Anterior cingulate cortex (tissue), 58 donors: ENCODE measurements around the gene CDC25A.

Experiments
- DNase-seq, 58 donors: peaks; one replicate each; lab custom pipeline; 2025; lab: John Stamatoyannopoulos, UW

CDC25A gene

DNA sequence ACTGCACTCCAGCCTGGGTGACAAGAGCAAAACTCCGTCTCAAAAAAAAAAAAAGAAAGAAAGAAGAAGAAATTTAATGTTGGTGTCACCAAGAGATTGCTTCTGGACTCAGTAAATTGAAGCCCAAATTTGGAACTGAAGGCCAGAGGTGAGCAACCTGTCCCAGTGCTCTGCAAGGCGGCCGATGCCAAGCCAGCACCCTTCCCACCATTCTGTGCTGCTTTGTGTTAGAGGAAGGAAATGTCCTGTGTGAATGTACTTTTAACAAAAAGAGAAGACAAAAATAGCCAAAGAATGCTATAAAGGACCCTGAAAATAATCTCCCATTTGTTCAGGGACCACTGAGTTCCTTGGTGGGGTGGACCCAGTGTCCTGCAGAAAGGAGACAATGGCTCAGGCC is 44.6 kb downstream of the CDC25A start:
- no peak for DNase-seq

DNA sequence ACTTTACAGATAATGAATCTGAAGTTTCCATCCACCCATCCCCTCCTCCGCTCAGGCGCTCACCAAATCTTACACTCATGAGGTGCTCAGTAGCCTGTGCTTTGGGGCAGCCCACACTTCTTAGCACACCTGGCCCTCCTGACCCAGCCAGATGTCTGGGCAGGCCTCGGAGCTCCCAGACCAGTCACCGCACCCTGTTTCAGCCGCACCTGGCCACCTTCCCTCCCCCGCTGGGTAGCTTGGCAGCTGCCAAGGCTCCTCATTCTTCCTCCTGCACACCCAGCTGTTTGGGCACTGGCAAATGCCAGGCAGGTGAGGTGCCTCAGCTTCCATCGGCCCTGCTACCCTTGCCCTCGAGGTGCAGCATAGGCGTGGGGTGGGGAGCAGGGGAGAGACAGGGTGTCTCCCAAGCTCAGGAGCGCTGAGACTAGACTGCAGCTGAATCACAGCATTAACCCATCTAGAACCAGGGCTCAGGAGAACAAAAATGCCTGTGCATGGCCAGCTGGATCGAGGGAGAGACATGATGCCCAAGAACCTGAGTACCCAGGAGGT is 45.8 kb downstream of the CDC25A start:
- DNase-seq = no peak

DNA sequence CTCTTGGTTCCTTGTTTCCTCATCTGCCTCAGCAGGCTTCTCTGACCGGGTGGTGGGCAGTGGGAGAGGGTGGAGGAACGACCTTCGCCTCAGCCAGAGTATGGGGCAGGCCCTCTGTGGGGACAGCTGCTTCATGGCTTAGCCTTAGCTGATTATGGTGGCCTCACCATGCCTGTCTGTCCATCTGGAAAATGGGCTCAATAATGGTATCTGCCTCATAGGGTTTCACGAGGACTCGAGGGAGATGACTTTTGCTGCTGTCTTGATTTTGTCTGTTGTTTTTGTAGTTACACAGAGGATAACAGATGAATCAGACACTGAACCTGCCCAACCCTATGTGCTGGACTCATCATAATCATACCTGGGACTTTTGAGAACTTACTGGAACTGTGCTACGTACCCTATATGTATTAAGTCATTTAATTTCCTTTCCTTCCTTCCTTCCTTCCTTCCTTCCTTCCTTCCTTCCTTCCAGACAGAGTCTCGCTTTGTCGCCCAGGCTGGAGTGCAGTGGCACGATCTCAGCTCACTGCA is 46.5 kb downstream of the CDC25A start:
- DNase-seq = no peak

DNA sequence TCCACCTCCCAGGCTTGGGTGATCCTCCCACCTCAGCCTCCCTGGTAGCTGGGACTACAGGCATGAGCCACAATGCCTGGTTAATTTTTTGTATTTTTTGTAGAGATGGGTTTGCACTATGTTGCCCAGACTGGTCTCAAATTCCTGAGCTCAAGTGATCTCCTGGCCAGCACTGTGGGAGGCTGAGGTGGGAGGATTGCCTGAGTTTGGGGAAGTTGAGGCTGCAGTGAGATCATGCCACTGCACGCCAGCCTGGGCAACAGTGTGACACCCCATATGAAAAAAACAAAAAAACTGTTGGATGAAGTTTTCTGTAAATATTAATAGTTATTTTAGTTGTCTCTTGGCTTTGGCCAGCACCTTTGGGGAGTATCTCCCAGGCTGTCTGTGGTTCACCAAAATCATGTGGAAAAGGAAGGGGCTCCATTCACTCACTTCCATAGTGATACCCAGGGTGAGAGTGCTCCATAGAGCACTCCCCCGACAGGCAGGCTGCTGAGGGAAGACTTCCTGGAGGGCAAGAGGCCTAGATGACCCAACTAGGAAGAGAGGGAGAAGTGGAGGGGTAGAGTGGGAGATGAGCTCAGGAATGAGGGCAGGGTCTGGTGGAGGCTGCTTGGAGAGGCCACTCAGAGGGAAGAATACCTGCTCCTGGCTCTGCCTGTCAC is 47.1 kb downstream of the CDC25A start:
- DNase-seq = no peak

DNA sequence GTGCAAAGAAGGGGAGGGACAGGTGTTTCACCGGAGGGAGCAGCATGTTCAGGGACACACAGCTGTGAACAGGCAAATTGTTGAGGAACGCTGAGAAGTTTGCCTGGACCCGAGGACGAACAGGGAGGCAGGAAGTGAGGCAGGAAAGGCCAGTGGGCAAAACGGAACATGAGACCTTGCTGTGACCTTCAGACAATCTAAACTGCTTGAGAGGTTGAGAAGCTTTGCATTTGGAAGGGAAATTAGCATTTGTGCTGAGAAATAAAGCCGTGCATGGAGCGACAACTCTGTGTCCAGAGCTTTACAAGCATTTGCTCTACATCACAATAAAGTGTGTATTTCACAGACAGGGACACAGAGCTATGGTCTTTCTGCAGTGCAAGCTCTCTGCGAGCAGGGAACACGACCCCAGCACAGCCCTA is 47.9 kb downstream of the CDC25A start:
- no peak for DNase-seq

DNA sequence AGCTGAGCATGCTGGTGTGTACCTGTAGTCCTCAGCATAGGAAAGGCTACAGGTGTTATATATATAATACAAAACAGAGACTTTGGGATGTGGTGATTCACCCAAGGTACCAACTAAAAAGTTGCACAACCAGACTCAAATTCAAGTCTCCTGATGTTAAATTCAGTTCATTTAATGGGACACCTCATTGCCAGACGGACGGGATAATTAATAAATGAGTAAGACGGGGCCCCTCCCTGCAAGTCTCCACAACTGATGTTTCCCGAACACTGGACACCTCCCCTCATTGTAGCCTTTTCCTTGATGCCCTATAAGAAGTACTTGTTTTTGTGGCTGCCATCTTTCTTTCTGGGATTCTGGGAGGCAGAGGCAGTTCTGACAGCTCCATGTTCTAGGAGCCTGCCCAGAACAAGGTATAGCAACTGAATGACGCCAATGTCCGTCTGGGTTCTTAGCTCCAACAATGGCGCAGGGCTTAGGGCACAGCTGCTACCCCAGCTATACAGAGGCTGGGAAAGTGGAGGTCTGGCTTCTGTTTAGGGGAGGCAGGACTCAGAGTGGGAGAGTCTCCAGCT is 50.7 kb downstream of the CDC25A start:
- no peak for DNase-seq

DNA sequence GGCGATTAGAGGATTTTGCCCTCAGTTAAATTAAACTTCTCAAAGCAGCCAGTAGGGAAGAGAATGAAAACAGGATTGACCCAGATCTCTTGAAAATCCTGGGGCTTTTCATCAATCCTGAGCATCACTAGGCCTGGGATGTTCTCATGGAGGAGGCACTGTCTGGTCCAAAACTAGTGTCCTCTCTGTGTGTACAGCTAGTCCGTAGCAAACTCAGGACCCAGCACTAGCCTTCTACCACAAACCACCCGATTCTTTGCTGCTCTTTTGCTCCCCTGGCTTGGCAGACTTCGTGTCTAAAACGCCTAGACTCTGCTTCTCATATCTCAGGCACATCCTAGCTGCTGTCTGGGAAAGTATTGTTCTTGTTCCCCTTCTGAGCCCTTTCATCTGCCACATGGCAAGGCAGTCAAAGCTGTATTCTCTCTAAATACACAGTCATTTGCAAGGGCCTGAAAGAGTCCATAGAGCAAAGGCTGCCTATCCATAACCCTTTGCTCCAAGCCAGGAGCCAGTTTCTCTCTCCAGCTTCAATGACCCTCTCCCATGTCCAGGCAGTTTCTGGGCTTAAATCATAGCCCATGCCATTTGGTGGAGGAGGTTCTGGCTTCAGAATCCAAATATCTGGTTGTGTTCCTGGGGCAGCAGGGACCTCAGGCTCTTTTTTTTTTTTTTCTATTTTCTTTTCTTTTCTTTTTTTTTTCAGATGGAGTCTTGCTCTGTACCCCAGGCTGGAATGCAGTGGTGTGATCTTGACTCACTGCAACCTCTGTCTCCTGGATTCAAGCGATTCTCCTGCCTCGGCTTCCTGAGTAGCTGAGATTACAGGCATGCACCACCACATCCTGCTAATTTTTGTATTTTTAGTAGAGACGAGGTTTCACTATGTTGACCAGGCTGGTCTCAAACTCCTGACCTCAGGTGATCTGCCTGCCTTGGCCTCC is 52.4 kb downstream of the CDC25A start:
- DNase-seq = peak in 5 of 58 donors; percentile 2 to 24 (median 4)

DNA sequence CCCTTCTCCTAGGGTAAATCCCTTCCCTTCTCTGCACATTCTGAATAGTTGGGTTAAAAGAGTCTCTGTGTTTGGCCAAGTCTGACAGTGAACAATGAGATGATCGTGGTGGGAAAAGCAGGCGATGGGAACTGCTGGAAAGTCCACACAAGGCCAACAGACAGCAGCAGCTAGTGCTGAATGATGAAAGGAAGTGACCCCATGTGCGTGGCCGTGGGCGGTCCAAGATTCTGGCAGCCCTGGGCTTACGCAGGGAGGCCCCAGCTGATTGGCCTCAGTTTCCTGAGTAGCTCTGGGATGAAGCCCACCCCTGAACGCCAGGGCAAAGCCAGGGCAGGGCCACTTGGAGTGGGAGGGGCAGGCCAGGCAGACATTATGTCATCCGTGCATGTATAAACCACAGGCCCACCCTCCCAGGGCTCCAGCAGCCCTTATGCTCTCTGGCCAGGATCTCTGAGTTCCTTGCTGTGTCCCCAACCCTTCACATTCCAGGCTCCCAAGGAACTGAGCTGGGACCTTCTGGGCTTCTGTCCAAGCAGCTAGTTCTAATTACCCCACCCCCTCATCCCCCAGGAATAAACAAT is 57.8 kb downstream of the CDC25A start:
- peak in 46 of 58 donors; percentile 1 to 71 (median 32) for DNase-seq

DNA sequence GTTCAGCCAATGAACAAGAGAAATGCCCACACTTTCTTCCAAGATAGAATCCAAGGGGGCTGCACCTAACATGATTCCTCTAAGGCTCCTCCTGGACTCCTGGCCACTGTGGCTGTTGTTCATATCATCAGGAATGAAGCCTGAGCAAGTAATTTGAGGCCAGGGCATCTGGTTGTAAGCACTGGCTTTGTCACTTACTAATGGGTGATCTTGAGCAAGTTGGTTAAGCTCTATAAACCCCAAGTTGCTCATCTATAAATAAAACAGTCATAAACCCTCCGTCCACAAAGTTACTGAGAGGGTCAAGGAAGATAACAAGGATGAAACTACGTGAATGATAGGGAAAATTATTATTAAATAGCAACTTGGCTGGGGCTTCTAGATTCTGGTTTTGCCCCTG is 58.3 kb downstream of the CDC25A start:
- DNase-seq = no peak

DNA sequence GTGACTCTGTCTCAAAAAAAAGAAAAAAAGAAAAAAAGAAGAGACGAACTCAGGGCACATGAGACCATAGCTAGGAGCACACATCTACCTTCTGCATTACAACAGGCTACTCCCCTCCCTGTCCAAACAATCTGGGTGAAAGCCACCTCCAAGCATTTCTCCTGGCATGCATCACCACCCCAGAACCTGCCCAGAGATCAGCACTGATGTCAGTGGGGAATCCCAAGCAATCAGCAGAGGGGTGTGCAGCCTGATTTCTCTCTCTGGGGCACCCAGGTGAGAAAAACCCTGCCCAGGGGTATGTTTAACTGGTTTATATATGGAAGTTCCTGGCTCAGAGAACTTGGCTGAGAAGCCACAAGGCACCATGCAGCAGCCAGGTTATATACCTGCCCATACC is 59.4 kb downstream of the CDC25A start:
- no peak for DNase-seq

DNA sequence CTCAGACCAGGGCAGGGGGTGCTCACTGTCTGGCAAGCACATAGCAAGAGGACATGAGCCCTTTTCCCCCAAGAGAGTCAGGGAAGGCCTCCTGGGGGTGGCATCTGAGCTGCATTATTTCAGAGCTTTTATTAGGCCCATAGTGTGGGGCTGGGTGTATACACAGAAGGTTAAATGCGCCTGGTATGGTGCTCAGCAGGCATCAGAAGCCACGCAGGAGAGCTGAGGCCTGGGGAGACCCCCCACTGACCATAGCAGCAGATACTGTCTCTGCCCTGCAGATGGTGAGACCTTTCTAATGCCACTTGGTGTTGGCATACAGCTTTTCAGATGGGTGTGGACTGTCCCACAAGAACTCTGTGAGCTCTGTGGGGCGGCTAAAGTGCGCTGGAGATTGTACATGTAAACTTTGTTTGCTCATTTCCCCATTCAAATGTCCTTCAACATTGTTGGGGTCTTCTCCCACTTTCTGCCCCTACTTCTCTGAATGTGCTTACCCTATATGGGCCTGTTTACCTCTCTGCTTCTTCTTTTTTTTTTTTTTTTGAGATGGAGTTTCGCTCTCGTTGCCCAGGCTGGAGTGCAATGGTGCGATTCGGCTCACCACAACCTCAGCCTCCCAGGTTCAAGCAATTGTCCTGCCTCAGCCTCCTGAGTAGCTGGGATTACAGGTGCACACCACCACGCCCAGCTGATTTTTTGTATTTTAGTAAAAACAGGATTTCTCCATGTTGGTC is 62.2 kb downstream of the CDC25A start:
- DNase-seq = no peak

DNA sequence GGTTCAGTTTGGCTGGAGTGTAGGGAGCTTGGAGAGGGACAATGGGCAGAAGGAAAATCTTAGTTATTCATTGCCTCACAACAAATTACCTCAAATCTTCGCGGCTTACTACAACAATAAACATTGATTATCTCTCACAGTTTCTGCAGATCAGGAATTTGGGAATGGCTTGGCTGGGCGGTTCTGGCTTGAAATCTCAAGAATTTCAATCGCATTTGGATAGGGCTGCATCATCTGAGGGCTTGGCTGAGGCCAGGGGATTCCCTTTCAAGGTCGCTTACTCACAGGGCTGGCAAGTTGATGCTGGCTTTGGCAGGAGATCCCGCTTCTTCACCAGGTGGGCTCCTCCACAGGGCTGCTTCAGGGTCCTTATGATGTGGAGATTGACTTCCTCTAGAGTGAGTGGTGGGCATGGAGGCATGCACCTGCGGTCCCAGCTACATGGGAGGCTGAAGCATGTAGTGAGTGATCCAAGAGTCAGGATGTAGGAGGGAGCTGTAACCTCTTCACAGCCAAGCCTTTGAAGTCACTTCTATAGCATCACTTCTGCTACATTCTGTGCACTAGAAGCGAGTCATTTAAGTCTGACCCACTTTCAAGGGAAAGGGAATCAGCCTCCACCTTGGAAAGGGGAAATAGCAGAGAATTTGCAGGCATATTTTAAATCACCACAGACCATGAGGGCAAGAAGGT is 63.1 kb downstream of the CDC25A start:
- DNase-seq = no peak

DNA sequence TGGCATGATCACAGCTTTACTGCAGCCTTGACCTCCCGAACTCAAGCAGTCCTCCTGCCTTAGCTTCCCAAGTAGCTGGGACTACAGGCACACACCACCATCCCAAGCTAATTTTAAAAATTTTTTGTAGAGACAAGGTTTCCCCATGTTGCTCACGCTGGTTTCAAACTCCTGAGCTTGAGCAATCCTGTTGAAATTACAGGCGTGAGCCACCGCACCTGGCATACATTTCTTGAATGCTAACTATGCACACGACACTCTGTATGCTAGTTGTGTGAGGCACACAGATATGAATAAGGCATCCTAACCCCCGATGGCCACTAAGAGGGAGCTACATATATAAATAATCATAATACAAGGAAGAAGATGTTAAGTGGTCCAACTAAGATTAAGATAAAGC is 64.9 kb downstream of the CDC25A start:
- no peak for DNase-seq

DNA sequence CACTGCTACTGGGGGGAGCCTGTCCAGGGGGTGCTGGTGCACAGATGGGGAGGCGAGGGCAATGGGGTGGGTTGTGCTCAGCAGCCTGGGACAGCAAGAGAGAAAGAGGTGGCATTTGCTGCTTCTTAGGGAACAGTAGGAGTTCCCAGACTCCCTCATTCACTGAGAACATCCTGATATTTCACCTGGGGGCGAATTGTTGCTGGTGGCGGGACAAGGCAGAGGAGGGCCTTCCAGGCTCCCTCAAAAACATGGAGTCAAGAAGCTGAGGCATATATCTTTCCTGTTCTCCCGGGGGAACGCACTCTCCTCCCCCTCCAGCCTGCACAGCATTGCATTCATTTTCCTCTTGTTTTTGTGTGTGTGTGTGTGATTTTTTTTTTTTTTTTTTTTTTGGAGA is 65.7 kb downstream of the CDC25A start:
- DNase-seq = no peak

DNA sequence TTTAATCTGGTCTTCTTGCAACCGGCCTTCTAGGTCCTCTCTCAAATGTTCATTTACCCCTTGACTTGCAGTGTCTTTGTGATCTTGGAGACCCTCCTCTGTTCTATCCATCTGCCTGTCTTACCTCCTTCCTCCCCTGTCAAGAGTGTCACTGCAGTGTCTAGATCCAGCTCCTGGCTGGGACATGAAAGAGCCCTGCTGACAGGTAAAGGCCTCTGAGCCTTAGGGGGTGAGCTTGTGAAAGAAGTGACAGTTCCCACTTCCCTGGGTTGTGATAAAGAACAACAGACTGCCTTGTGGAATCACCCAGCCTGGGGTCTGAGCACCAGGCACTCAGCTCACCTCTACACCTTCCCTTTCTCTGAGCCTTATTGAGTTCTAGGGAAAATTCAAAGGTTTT is 68.0 kb downstream of the CDC25A start:
- DNase-seq = no peak

DNA sequence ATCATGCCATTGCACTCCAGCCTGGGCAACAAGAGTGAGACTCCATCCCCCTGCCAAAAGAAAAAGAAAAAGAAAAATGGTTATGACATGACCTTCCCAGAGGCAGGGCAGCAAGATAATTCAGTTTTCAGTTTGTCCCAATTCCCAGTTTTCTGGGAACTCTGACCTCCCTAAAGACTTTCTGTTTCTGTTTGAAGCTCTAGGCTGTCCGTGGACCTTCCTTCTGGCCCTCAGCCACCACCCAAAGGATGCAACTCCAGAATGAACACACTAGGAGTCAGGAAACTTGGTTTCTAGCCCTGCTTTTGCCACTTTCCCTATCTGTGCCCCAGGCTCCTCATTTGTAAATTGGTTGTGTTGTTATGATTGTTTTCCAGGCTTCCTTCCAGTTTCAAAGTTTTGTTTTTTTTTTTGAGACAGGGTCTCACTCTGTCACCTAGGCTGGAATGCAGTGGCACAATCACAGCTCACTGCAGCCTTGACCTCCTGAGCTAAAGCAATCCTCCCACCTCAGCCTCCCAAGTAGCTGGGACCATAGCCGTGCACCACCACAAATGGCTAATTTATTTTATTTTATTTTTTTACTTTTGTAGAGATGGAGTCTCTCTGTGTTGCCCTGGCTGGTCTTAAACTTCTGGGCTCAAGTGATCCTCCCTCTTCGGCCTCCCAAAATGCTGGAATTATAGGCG is 68.6 kb downstream of the CDC25A start:
- no peak for DNase-seq

DNA sequence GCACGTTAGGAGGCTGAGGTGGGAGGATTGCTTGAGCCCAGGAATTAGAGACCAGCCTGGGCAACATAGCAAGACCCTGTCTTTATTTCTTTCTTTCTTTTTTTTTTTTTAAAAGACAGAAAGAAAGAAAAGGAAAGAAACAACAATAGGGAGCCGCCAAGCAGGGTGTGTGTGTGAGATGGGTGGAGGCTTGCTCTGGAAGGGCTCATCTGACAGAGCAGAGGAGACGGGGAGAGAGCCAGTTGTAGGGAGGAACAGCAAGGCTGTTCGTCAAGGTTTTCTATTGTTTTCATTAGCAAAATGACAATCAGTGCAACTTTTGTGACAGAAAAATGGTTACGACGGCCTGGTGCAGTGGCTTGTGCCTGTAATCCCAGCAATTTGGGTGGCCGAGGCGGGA is 69.3 kb downstream of the CDC25A start:
- DNase-seq = no peak

DNA sequence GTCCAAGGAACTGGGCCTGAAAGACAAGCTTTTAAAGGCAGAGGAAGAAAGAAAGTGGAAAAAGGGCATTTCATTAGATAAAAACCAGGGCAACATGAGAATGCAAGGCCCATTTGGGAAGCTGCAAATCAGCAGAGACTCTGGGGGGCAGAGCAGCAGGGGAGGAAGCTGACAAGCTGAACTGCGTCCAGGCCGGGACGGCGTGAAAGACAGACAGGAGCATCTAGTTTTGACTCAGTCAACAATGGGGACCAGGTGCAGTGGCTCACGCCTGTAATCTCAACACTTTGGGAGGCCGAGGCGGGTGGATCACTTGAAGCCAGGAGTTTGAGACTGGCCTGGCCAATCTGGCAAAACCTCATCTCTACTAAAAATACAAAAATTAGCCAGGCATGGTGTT is 69.9 kb downstream of the CDC25A start:
- DNase-seq = no peak

DNA sequence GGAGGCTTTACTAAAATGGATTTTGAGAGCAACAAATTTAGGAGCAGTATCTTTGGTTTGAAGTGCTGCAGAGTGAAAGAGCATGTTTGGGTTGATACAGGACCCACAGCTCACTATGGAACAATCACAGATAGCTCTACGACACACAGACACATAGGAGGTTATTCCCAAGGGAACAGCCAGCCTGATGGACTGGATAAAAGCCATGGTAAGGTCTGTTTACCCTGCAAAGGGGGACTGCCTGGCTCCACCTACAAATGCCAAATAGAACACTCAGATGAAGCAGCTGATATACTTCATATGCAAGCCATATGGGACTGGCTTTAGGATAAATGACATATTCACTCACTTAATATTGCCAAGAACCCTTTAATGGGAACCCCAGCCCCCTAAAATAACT is 75.4 kb downstream of the CDC25A start:
- DNase-seq = no peak
